CD14-positive monocyte (primary cell): ENCODE measurements around the gene SHISAL1. TPM values are rescaled to one million over a fixed set of nuclear protein-coding genes. Genes with fewer than 3 reads are reported as not detected.
A peak's percentile ranks its signal among the peaks of the same experiment; 100 is the strongest.

Experiments used
- DNase-seq, 3 donors: peaks; one replicate each; pipeline ENCODE4 v3.0.0-alpha.2; 2011 to 2022
- H2AFZ ChIP-seq: 2 replicates; pipeline ENCODE4 v1.6.0; 2012; ENCODE audit warnings: mild to moderate bottlenecking, low read depth, low read length, inconsistent platforms; ENCODE audit not compliant: insufficient read depth, poor library complexity, severe bottlenecking
- H3K27ac ChIP-seq, 2 donors: 1 replicate in 1 of 2; 2 replicates in 1 of 2; pipeline ENCODE4 v1.5.1; 2012 to 2013; ENCODE audit warnings: low read length in 2 of 2, control low read depth in 1 of 2, inconsistent platforms in 1 of 2, low read depth in 1 of 2, mild to moderate bottlenecking in 1 of 2
- H3K27me3 ChIP-seq, 2 donors: one replicate each; pipeline versions ENCODE4 v1.6.0 to v1.6.1; 2011 to 2013; ENCODE audit warnings: low read length in 2 of 2; ENCODE audit not compliant: control insufficient read depth in 2 of 2, insufficient read depth in 2 of 2
- H3K36me3 ChIP-seq, 2 donors: replicated peaks in 1 of 2; 1 replicate in 1 of 2; 2 replicates in 1 of 2; pipeline versions ENCODE4 v1.5.1 to v1.6.1; 2012 to 2013; ENCODE audit warnings: low read length in 2 of 2, control low read depth in 1 of 2, inconsistent platforms in 1 of 2, mild to moderate bottlenecking in 1 of 2; ENCODE audit not compliant: insufficient read depth in 2 of 2, control insufficient read depth in 1 of 2
- H3K4me1 ChIP-seq, 2 donors: 1 replicate in 1 of 2; 2 replicates in 1 of 2; pipeline versions ENCODE4 v1.5.1 to v1.6.1; 2012 to 2013; ENCODE audit warnings: low read length in 2 of 2, control low read depth in 1 of 2, inconsistent platforms in 1 of 2, mild to moderate bottlenecking in 1 of 2, moderate library complexity in 1 of 2; ENCODE audit not compliant: insufficient read depth in 2 of 2, control insufficient read depth in 1 of 2
- H3K4me2 ChIP-seq: replicated peaks from 2 replicates; pipeline ENCODE3; 2012; ENCODE audit warnings: low read length, moderate library complexity, mild to moderate bottlenecking; ENCODE audit not compliant: poor library complexity, severe bottlenecking; ENCODE audit errors: extremely low read depth
- H3K4me3 ChIP-seq, 3 experiments: fragments of 200-600 bp in 1 of 3; sonication (generic) in 1 of 3; replicated peaks in 1 of 3; 1 replicate in 2 of 3; 2 replicates in 1 of 3; pipeline ENCODE4 v1.5.1; 2011 to 2013; ENCODE audit warnings: low read length in 3 of 3, mild to moderate bottlenecking in 3 of 3, control low read depth in 2 of 3, low read depth in 2 of 3, inconsistent platforms in 1 of 3, moderate library complexity in 1 of 3
- H3K79me2 ChIP-seq: 2 replicates; pipeline ENCODE4 v1.6.0; 2012; ENCODE audit warnings: mild to moderate bottlenecking, control low read depth, inconsistent platforms, low read length, moderate library complexity; ENCODE audit not compliant: insufficient read depth
- H3K9ac ChIP-seq: 2 replicates; pipeline ENCODE4 v1.6.0; 2017; ENCODE audit warnings: low read length, mild to moderate bottlenecking; ENCODE audit not compliant: insufficient read depth, poor library complexity, severe bottlenecking
- H3K9me3 ChIP-seq, 2 donors: replicated peaks in 1 of 2; 1 replicate in 1 of 2; 2 replicates in 1 of 2; pipeline versions ENCODE4 v1.5.1 to v1.6.1; 2012 to 2013; ENCODE audit warnings: low read length in 2 of 2, control low read depth in 1 of 2; ENCODE audit not compliant: control insufficient read depth in 1 of 2, insufficient read depth in 1 of 2
- H4K20me1 ChIP-seq: 2 replicates; pipeline ENCODE4 v1.6.0; 2012; ENCODE audit warnings: mild to moderate bottlenecking, low read length, control low read depth, moderate library complexity; ENCODE audit not compliant: insufficient read depth
- H3K27ac Mint-ChIP-seq, 7 donors: one replicate each; pipeline ENCODE4 v1.8.0; 2020; ENCODE audit warnings: mild to moderate bottlenecking in 7 of 7, mixed read lengths in 7 of 7, moderate library complexity in 6 of 7, inconsistent platforms in 2 of 7
- H3K27me3 Mint-ChIP-seq, 3 donors: one replicate each; pipeline ENCODE4 v1.8.0; 2021 to 2022; ENCODE audit warnings: low read depth in 3 of 3, mild to moderate bottlenecking in 3 of 3, mixed read lengths in 3 of 3, moderate library complexity in 3 of 3, inconsistent platforms in 1 of 3
- H3K36me3 Mint-ChIP-seq, 2 donors: one replicate each; pipeline ENCODE4 v1.8.0; 2020; ENCODE audit warnings: mixed read lengths in 2 of 2, inconsistent platforms in 1 of 2, mild to moderate bottlenecking in 1 of 2
- H3K4me1 Mint-ChIP-seq: one replicate; pipeline ENCODE4 v1.8.0; 2020; ENCODE audit warnings: mild to moderate bottlenecking, mixed read lengths
- H3K4me3 Mint-ChIP-seq, 2 donors: one replicate each; pipeline ENCODE4 v1.8.0; 2020; ENCODE audit warnings: mild to moderate bottlenecking in 2 of 2, mixed read lengths in 2 of 2, moderate library complexity in 1 of 2
- H3K9me3 Mint-ChIP-seq, 7 donors: one replicate each; pipeline ENCODE4 v1.8.0; 2020 to 2022; ENCODE audit warnings: mixed read lengths in 7 of 7, mild to moderate bottlenecking in 6 of 7, moderate library complexity in 6 of 7, inconsistent platforms in 2 of 7
- WGBS: methylation state at CpG from one replicate; pipeline ENCODE4 v1.1.5; 2013; ENCODE audit warnings: missing lambda C conversion rate; ENCODE audit not compliant: insufficient coverage; 5-methylcytosine and 5-hydroxymethylcytosine counted together
- intact Hi-C, 2 donors: fragments of 100-400 bp; cut with micrococcal nuclease; formaldehyde crosslinking; loops; one replicate each; pipeline versions ENCODE4 v1.15.0 to v1.15.1; 2023
- polyA plus RNA-seq, 3 donors: library from polyadenylated mRNA; depleted of rRNA in 1 of 3; unstranded in 2 of 3; stranded (reverse) in 1 of 3; fragments of 300-500 nt in 2 of 3; fragments of >200 nt in 1 of 3; fragmentation: Illumina TruSeq in 2 of 3; gene quantifications; 1 replicate in 2 of 3; 2 replicates in 1 of 3; pipeline ENCODE4 v1.2.3, GENCODE V29; 2012 to 2021
- TF ChIP-seq, protein P1 (sequence below): fragments of 200-600 bp; IDR thresholded peaks from one replicate; pipeline ENCODE4 v1.8.0; 2022; ENCODE audit warnings: antibody characterized with exemption, mild to moderate bottlenecking

SHISAL1 gene
- polyA plus RNA-seq, 3 donors, result not detected

GRCh38 chr22:44210722-44211121, 102.0 kb downstream of the SHISAL1 start:
- H3K79me2 ChIP-seq, result no peaks in the 10 kb centered on the region
- H2AFZ ChIP-seq, result no peak overlapping the region
- 100% methylated on average over 1 of the region's 4 CpGs for WGBS
- no peak overlapping the region for H3K27ac ChIP-seq
- peaks cover 6 to 12% of the 10 kb centered on the region in 2 donors for H3K4me1 ChIP-seq
- peaks cover 24% of the 10 kb centered on the region for H4K20me1 ChIP-seq
- H3K9ac ChIP-seq, result no peak overlapping the region
- Mint-ChIP-seq H3K36me3 (peaks cover 9 to 13% of the 10 kb centered on the region in 2 donors), H3K4me1 (peaks cover 32% of the 10 kb centered on the region), H3K9me3 (peaks cover 0 to 4% (median 0%) of the 10 kb centered on the region in 7 donors), H3K27ac (peak overlapping the region in 4 of 7 donors; percentile 79 to 91 (median 87)), H3K27me3 (no peaks in the 10 kb centered on the region), H3K4me3 (peak overlapping the region in 1 of 2 donors; percentile 86)
- no peak overlapping the region for H3K4me2 ChIP-seq
- TF ChIP-seq, protein P1, sequence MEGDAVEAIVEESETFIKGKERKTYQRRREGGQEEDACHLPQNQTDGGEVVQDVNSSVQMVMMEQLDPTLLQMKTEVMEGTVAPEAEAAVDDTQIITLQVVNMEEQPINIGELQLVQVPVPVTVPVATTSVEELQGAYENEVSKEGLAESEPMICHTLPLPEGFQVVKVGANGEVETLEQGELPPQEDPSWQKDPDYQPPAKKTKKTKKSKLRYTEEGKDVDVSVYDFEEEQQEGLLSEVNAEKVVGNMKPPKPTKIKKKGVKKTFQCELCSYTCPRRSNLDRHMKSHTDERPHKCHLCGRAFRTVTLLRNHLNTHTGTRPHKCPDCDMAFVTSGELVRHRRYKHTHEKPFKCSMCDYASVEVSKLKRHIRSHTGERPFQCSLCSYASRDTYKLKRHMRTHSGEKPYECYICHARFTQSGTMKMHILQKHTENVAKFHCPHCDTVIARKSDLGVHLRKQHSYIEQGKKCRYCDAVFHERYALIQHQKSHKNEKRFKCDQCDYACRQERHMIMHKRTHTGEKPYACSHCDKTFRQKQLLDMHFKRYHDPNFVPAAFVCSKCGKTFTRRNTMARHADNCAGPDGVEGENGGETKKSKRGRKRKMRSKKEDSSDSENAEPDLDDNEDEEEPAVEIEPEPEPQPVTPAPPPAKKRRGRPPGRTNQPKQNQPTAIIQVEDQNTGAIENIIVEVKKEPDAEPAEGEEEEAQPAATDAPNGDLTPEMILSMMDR, result no peak
- intact Hi-C loops, result no loop called here
- H3K9me3 ChIP-seq, result peaks cover 0 to 5% of the 10 kb centered on the region in 2 donors
- peaks cover 7 to 17% of the 10 kb centered on the region in 2 donors for H3K36me3 ChIP-seq
- H3K27me3 ChIP-seq, result no peaks in the 10 kb centered on the region
- H3K4me3 ChIP-seq, result no peak overlapping the region
- no peak for DNase-seq

- H3K27me3 Mint-ChIP-seq, result no peaks in the 10 kb centered on the region
- peaks cover 34% of the 10 kb centered on the region for H3K4me1 Mint-ChIP-seq
- no peak overlapping the region for H3K4me3 Mint-ChIP-seq
- TF ChIP-seq, protein P1, result no peak
- Histone ChIP-seq H3K4me1 (peaks cover 6 to 12% of the 10 kb centered on the region in 2 donors), H4K20me1 (peaks cover 38% of the 10 kb centered on the region), H3K27ac (no peak overlapping the region), H3K79me2 (no peaks in the 10 kb centered on the region), H3K4me2 (no peak overlapping the region), H2AFZ (no peak overlapping the region), H3K27me3 (no peaks in the 10 kb centered on the region), H3K9ac (no peak overlapping the region), H3K9me3 (no peaks in the 10 kb centered on the region), H3K36me3 (peaks cover 20 to 31% of the 10 kb centered on the region in 2 donors), H3K4me3 (no peak overlapping the region)
- WGBS, result 75% methylated on average over 2 of the region's 3 CpGs
- DNase-seq, result no peak
- peaks cover 23 to 24% of the 10 kb centered on the region in 2 donors for H3K36me3 Mint-ChIP-seq
- H3K27ac Mint-ChIP-seq, result peak overlapping the region in 1 of 7 donors; percentile 4
- intact Hi-C loops, result no loop called here
- peaks cover 0 to 4% (median 0%) of the 10 kb centered on the region in 7 donors for H3K9me3 Mint-ChIP-seq
Measured at GRCh38 chr22:44209343-44209742, 103.4 kb downstream of the SHISAL1 start.
